Lower leg skin (tissue), 4 donors: ENCODE data around the gene SORT1. TPM values are rescaled to one million over a fixed set of nuclear protein-coding genes. Genes with fewer than 3 reads are reported as not detected.
A peak's percentile ranks its signal among the peaks of the same experiment; 100 is the strongest.

ENCODE experiments used
- DNase-seq, 2 donors: peaks; one replicate each; pipeline ENCODE4 v3.0.0-alpha.2; 2019; ENCODE audit warnings: low spot score in 2 of 2
- H3K4me3 ChIP-seq: fragments of 200-600 bp; sonication (generic); 2 replicates; pipeline ENCODE4 v1.5.1; 2017; ENCODE audit warnings: mild to moderate bottlenecking, low read depth; ENCODE audit not compliant: poor library complexity, severe bottlenecking
- CTCF ChIP-seq, 3 donors: fragments of 450-650 bp; IDR thresholded peaks; one replicate each; pipeline ENCODE4 v1.5.1; 2016; ENCODE audit warnings: antibody characterized with exemption in 3 of 3, mild to moderate bottlenecking in 3 of 3, moderate library complexity in 2 of 3
- POLR2A ChIP-seq, 2 donors: fragments of 450-650 bp; IDR thresholded peaks; one replicate each; pipeline ENCODE4 v1.6.1; 2016 to 2017; ENCODE audit warnings: antibody characterized with exemption in 2 of 2, mild to moderate bottlenecking in 1 of 2, moderate library complexity in 1 of 2
- WGBS, 2 donors: methylation state at CpG; one replicate each; pipeline ENCODE4 v1.1.5; 2018; 5-methylcytosine and 5-hydroxymethylcytosine counted together
- intact Hi-C: fragments of 100-400 bp; cut with DNase I; formaldehyde crosslinking; loops from one replicate; pipeline ENCODE4 v1.15.0; 2023; ENCODE audit warnings: low total_unique reads
- total RNA-seq, 4 donors: library from RNA; depleted of rRNA; stranded (reverse); fragments of >200 nt; gene quantifications; one replicate each; pipeline ENCODE4 v1.1.0, GENCODE V29; 2016

Gene SORT1
- total RNA-seq, 4 donors from 2014 or later = 29.8 to 53.1 (median 39.5) TPM

DNA sequence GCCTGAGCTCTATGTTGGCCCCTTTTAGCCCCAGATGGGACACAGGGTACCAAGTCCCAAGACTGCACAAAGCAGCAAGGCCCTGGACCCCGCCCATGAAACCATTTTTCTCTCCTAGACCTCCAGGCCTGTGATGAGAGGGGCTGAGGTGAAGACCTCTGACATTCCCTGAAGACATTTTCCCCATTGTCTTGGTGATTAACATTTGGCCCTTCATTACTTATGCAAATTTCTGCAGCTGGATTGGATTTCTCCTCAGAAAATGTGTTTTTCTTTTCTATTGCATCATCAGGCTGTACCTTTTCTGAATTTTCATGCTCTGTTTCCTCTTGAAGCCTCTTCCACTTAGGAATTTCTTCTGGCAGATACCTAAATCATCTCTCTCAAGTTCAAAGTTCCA lies 36.8 kb upstream of the SORT1 start:
- WGBS, 2 donors = 58 to 100% methylated on average over 1 of the region's 1 CpG
- intact Hi-C loops = no loop called here
- DNase-seq = no peak
- H3K4me3 ChIP-seq = no peak overlapping the region
- TF ChIP-seq CTCF (IDR thresholded peaks at IDR 0.05) = no peak
- no peak for TF ChIP-seq POLR2A (IDR thresholded peaks at IDR 0.05)

DNA sequence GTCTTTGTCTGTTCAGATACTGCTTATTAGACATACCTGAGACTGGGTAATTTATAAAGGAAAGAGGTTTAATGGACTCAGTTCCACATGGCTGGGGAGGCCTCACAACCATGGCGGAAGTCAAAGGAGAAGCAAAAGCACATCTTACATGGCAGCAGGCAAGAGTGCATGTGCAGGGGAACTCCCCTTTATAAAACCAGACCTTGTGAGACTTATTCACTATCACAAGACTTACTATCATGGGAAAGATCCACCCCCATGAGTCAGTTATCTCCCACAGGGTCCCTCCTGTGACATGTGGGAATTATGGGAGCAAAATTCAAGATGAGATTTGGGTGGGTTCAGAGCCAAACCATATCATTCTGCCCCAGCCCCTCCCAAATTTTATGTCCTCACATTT lies 35.6 kb upstream of the SORT1 start:
- no peak for TF ChIP-seq CTCF (IDR thresholded peaks at IDR 0.05)
- no peak for TF ChIP-seq POLR2A (IDR thresholded peaks at IDR 0.05)
- intact Hi-C loops = no loop called here

DNA sequence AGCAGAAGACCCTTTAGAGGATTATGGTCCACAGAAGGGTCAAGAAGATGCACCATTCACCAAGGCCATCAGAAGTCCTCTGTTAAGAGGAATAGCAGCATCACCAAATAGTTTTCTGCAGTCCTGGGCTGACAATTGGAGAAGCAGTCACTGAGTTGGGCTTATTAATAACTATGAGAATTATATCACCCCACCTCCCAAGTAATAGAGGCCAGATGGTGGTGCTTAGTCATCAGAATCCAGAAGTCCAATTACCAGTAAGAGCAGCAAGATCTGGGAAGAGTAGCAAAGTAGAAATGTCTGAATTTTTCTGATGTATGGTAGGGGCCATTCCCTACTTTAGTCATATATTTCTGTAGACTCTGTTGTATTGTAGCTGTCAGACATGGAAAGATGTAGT lies 34.6 kb upstream of the SORT1 start:
- intact Hi-C loops = no loop called here
- H3K4me3 ChIP-seq = no peak overlapping the region
- no peak for TF ChIP-seq CTCF (IDR thresholded peaks at IDR 0.05)
- TF ChIP-seq POLR2A (IDR thresholded peaks at IDR 0.05) = no peak
- no peak for DNase-seq

More for the DNA sequence above, 35.6 kb upstream of the SORT1 start:
- WGBS, 2 donors = 96 to 100% methylated on average over 1 of the region's 1 CpG
- no peak for DNase-seq
- H3K4me3 ChIP-seq = no peak overlapping the region

DNA sequence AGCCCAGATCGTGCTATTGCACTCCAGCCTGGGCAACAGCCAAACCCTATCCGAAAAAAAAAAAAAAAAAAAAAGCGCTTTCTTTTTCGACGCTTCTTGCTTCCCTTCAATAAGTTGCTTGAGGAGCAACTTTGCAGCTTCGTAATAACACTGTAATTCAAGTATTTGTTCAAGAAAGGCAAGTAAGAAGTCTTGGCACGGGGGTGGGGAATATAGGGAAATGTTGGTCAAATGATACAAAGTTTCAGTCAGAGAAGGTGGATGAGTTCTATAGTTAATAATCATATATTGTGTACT lies 29.4 kb upstream of the SORT1 start:
- DNase-seq = no peak
- TF ChIP-seq CTCF (IDR thresholded peaks at IDR 0.05) = no peak
- no peak for TF ChIP-seq POLR2A (IDR thresholded peaks at IDR 0.05)
- 6 to 7% methylated on average over 7 of the region's 7 CpGs for WGBS, 2 donors
- intact Hi-C loops = no loop called here
- H3K4me3 ChIP-seq = peak overlapping the region; percentile 54

GRCh38 chr1:109426281-109427170 lies 28.8 kb upstream of the SORT1 start, which contains the start of gene PSMA5:
PSMA5 (minus strand) TSS chr1:109426448; CDS start chr1:109426330, 118 bp downstream.
- TF ChIP-seq CTCF (IDR thresholded peaks at IDR 0.05) (no peak), POLR2A (IDR thresholded peaks at IDR 0.05) (no peak)
- 0 to 1% methylated on average over 38 to 50 of the region's 50 CpGs for WGBS, 2 donors
- DNase-seq = peak; percentile 98 to 99
- peak within 1 kb of the TSS; percentile 90 for H3K4me3 ChIP-seq
- intact Hi-C loops = no loop called here
